Lung (tissue), 12 donors: Measurements from ENCODE around the gene TEX14. TPM values are rescaled to one million over a fixed set of nuclear protein-coding genes. Genes with fewer than 3 reads are reported as not detected.

ENCODE experiments used
- ATAC-seq: fragments of 200-7000 bp; cut with Tn5 transposase; one replicate; pipeline ENCODE4 v1.9.1; 2020; ENCODE audit warnings: moderate number of reproducible peaks; ENCODE audit not compliant: insufficient read depth, low FRiP score
- DNase-seq, 3 donors: peaks; one replicate each; pipeline ENCODE4 v3.0.0-alpha.2; 2013 to 2017
- H3K27ac ChIP-seq, 2 donors: one replicate each; pipeline ENCODE4 v1.5.1; 2013; ENCODE audit warnings: mild to moderate bottlenecking in 2 of 2, moderate library complexity in 2 of 2, control low read depth in 1 of 2, inconsistent platforms in 1 of 2, low read depth in 1 of 2, low read length in 1 of 2
- H3K27me3 ChIP-seq, 3 donors: one replicate each; pipeline ENCODE4 v1.5.1; 2013; ENCODE audit warnings: low read length in 2 of 3; ENCODE audit not compliant: control insufficient read depth in 3 of 3, insufficient read depth in 3 of 3
- H3K36me3 ChIP-seq, 4 donors: one replicate each; pipeline ENCODE4 v1.5.1; 2013; ENCODE audit warnings: low read length in 4 of 4, mild to moderate bottlenecking in 1 of 4, moderate library complexity in 1 of 4; ENCODE audit not compliant: control insufficient read depth in 4 of 4, insufficient read depth in 4 of 4
- H3K4me1 ChIP-seq, 5 donors: one replicate each; pipeline ENCODE4 v1.5.1; 2013; ENCODE audit warnings: low read length in 5 of 5, mild to moderate bottlenecking in 2 of 5, moderate library complexity in 1 of 5; ENCODE audit not compliant: control insufficient read depth in 5 of 5, insufficient read depth in 5 of 5
- H3K4me3 ChIP-seq: one replicate; pipeline ENCODE4 v1.5.1; 2013; ENCODE audit warnings: mild to moderate bottlenecking, control low read depth, moderate library complexity
- H3K9ac ChIP-seq, 2 donors: one replicate each; pipeline ENCODE4 v1.5.1; 2013; ENCODE audit warnings: low read length in 2 of 2, control low read depth in 1 of 2; ENCODE audit not compliant: insufficient read depth in 1 of 2
- H3K9me3 ChIP-seq, 4 donors: one replicate each; pipeline ENCODE4 v1.5.1; 2013; ENCODE audit warnings: low read length in 3 of 4, mild to moderate bottlenecking in 1 of 4, moderate library complexity in 1 of 4; ENCODE audit not compliant: control insufficient read depth in 4 of 4, insufficient read depth in 3 of 4
- CTCF ChIP-seq: IDR thresholded peaks from 2 replicates; pipeline ENCODE4 v1.5.1; 2012; ENCODE audit warnings: mild to moderate bottlenecking; ENCODE audit errors: control extremely low read depth, extremely low read depth
- WGBS, 2 donors: extraction: QIAGEN DNeasy Blood & Tissue Kit; methylation state at CpG; one replicate each; pipeline ENCODE4 v1.1.7; 2013; 5-methylcytosine and 5-hydroxymethylcytosine counted together
- polyA plus RNA-seq, 2 donors: library from polyadenylated mRNA; stranded (reverse); fragments of 200-250 nt; gene quantifications; one replicate each; pipeline ENCODE4 v1.2.1, GENCODE V29; 2013
- total RNA-seq, 2 donors: library from RNA; depleted of rRNA in 1 of 2; stranded (reverse); fragments of >200 nt in 1 of 2; gene quantifications; one replicate each; pipeline ENCODE4 v1.2.1, GENCODE V29; 2014 to 2021
- donor health status: control.
- donor health status: control.
- donor health status: Bipolar disorder and iron deficiency.
- donor health status: healthy.
- donor health status: DM: yes; HTN: yes; CAD: no.

Gene TEX14
- total and polyA plus RNA-seq, 4 donors: 0.13 to 1.5 (median 0.74) TPM; not detected in 1

GRCh38 chr17:58624751-58625150, 67.1 kb downstream of the TEX14 start:
- DNase-seq (no peak), ATAC-seq (no peak)
- Histone ChIP-seq H3K27ac (no peak overlapping the region), H3K4me1 (peaks cover 0 to 2% (median 0%) of the 10 kb centered on the region in 5 donors), H3K27me3 (no peaks in the 10 kb centered on the region), H3K36me3 (no peaks in the 10 kb centered on the region), H3K9me3 (no peaks in the 10 kb centered on the region), H3K4me3 (no peak overlapping the region), H3K9ac (no peak overlapping the region)
- no peak for TF ChIP-seq CTCF
- WGBS, 2 donors: 81 to 87% methylated on average over 1 of the region's 1 CpG

DNA sequence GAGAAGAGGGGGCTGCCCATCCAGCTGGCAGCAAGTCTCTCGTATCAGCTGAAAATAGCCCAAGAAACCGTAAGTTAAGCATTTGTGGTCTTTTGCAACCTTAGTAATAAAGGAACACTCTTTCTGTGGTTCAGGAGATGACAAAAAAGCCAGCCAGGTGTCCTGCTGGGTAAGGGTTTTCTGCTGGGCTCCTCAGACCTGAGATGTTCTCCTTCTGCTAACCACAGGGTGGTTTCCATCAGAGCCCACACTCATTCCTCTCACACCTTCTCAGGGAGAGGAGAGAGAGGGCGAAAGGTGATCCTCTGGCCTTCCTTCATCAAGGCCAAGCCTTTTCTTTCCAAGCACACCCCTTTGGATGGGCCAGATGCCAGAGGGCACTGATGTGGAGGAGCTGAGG, 70.7 kb downstream of the TEX14 start:
- H3K27me3 ChIP-seq: no peaks in the 10 kb centered on the region
- no peak overlapping the region for H3K4me3 ChIP-seq
- no peak overlapping the region for H3K9ac ChIP-seq
- ATAC-seq: no peak
- no peaks in the 10 kb centered on the region for H3K36me3 ChIP-seq
- no peak overlapping the region for H3K27ac ChIP-seq
- no peak for DNase-seq
- H3K9me3 ChIP-seq: no peaks in the 10 kb centered on the region
- H3K4me1 ChIP-seq: no peaks in the 10 kb centered on the region
- no peak for TF ChIP-seq CTCF
- 42 to 62% methylated on average over 3 of the region's 3 CpGs for whole genome bisulfite sequencing, 2 donors

DNA sequence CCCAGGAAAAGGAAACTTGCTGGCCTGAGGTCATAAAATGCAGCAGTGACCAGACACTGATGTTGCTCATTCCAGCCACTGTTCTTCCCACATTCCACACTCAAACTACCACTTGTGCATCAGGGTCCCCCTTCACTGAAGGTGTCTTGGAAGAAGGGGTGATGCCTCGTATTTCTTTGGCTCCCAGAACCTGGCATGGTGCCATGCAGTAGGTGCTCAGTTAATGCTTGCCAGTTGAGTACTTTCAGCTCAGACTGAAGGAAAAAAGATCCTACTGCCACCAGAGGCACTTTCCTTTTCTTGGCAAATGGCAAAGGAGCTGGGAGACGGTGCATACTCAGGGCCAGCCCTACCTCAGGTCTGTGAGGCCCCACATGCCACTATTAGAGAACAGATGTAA, 73.5 kb downstream of the TEX14 start:
- peaks cover 0 to 3% (median 0%) of the 10 kb centered on the region in 5 donors for H3K4me1 ChIP-seq
- DNase-seq (no peak), ATAC-seq (no peak)
- no peak for TF ChIP-seq CTCF
- H3K27ac ChIP-seq: no peak overlapping the region
- no peaks in the 10 kb centered on the region for H3K27me3 ChIP-seq
- no peaks in the 10 kb centered on the region for H3K9me3 ChIP-seq
- no peaks in the 10 kb centered on the region for H3K36me3 ChIP-seq
- no peak overlapping the region for H3K9ac ChIP-seq
- whole genome bisulfite sequencing, 2 donors: 78 to 87% methylated on average over 2 of the region's 2 CpGs
- no peak overlapping the region for H3K4me3 ChIP-seq

DNA sequence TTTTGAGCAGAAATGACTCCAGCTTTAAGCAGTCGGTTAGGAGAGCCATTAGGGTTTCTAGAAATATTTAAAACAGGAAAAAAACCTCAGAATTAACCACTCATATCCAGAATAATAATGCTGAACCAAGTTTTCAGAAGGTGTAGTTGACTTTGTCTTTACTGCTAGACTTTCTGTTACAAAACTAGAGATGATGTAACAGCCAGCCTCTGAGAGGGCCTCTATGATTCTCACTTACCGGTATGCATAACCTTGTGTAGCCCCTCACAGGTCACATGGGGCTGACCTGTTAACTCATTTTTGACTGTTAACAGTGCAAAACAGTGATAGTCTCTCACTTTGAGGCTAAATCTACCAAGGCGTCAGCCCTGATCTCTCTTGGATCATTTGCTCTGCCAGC, 74.3 kb downstream of the TEX14 start:
- H3K27me3 ChIP-seq: no peaks in the 10 kb centered on the region

More for the DNA sequence above, 74.3 kb downstream of the TEX14 start:
- Histone ChIP-seq H3K36me3 (no peaks in the 10 kb centered on the region), H3K27ac (no peak overlapping the region), H3K9me3 (no peaks in the 10 kb centered on the region), H3K4me3 (no peak overlapping the region), H3K4me1 (peaks cover 0 to 3% (median 0%) of the 10 kb centered on the region in 5 donors), H3K9ac (no peak overlapping the region)
- ATAC-seq (no peak), DNase-seq (no peak)
- WGBS, 2 donors: 71 to 73% methylated on average over 3 of the region's 3 CpGs
- TF ChIP-seq CTCF: no peak
